ENCODE measurements around the gene NAGPA.

DNA sequence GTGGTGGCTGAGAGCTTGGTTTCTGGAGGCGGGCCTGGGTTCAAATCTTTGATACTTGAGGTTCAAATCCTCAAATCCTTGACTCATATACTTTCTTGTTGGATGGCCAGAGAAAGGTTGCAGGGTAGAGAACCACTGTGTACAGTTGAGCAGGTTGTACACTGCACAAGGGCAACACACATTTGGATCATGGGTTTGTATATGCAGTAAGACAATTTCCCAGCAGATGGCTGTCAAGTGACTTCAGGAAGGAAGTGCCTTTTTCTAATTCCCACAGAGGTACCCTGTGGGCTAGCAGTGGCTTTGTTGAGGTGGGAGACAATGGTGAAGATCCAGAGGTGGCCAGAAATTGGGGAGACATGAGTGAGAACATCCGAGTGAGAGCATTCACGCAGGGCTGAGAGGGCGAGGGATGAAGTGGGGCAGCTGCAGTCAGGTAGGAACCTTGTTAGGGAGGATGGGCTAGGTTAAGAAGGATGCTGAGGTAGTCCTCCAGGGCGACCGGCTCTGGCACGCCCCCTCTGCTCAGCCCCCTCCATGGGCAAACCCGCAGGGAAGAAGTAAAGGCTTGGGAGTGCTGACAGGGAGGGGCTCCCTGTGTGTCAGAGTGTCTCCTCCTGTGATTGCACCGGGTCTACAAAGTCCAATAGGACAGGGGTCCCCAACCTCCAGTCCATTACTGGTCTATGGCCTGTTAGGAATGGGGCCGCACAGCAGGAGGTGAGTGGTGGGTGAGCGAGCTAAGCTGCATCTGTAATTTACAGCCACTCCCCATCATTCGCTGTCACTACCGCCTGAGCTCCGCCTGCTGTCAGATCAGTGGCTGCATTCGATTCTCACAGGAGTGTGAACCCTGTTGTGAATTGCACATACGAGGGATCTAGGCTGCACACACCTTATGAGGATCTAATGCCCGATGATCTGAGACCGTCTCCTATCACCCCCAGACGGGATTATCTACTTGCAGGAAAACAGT, 29.3 kb upstream of the NAGPA start:
- TF ChIP-seq, protein P1, sequence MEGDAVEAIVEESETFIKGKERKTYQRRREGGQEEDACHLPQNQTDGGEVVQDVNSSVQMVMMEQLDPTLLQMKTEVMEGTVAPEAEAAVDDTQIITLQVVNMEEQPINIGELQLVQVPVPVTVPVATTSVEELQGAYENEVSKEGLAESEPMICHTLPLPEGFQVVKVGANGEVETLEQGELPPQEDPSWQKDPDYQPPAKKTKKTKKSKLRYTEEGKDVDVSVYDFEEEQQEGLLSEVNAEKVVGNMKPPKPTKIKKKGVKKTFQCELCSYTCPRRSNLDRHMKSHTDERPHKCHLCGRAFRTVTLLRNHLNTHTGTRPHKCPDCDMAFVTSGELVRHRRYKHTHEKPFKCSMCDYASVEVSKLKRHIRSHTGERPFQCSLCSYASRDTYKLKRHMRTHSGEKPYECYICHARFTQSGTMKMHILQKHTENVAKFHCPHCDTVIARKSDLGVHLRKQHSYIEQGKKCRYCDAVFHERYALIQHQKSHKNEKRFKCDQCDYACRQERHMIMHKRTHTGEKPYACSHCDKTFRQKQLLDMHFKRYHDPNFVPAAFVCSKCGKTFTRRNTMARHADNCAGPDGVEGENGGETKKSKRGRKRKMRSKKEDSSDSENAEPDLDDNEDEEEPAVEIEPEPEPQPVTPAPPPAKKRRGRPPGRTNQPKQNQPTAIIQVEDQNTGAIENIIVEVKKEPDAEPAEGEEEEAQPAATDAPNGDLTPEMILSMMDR (IDR thresholded peaks at IDR 0.05; ENCODE audit: poor library complexity) = no peak
- no peak for TF ChIP-seq EZH2phosphoT487 (IDR thresholded peaks at IDR 0.05; ENCODE audit: low read depth, severe bottlenecking, unreplicated experiment)
- no peak for TF ChIP-seq EZH2 (IDR thresholded peaks at IDR 0.05; ENCODE audit: borderline replicate concordance)
